CD14-positive monocyte (primary cell): Measurements from ENCODE around the gene SUGCT. TPM values are rescaled to one million over a fixed set of nuclear protein-coding genes. Genes with fewer than 3 reads are reported as not detected.

Experiments
- DNase-seq, 3 donors: peaks; one replicate each; pipeline ENCODE4 v3.0.0-alpha.2; 2011 to 2022
- H2AFZ ChIP-seq: 2 replicates; pipeline ENCODE4 v1.6.0; 2012; ENCODE audit warnings: mild to moderate bottlenecking, low read depth, low read length, inconsistent platforms; ENCODE audit not compliant: insufficient read depth, poor library complexity, severe bottlenecking
- H3K27ac ChIP-seq, 2 donors: 1 replicate in 1 of 2; 2 replicates in 1 of 2; pipeline ENCODE4 v1.5.1; 2012 to 2013; ENCODE audit warnings: low read length in 2 of 2, control low read depth in 1 of 2, inconsistent platforms in 1 of 2, low read depth in 1 of 2, mild to moderate bottlenecking in 1 of 2
- H3K27me3 ChIP-seq, 2 donors: one replicate each; pipeline versions ENCODE4 v1.6.0 to v1.6.1; 2011 to 2013; ENCODE audit warnings: low read length in 2 of 2; ENCODE audit not compliant: control insufficient read depth in 2 of 2, insufficient read depth in 2 of 2
- H3K36me3 ChIP-seq, 2 donors: replicated peaks in 1 of 2; 1 replicate in 1 of 2; 2 replicates in 1 of 2; pipeline versions ENCODE4 v1.5.1 to v1.6.1; 2012 to 2013; ENCODE audit warnings: low read length in 2 of 2, control low read depth in 1 of 2, inconsistent platforms in 1 of 2, mild to moderate bottlenecking in 1 of 2; ENCODE audit not compliant: insufficient read depth in 2 of 2, control insufficient read depth in 1 of 2
- H3K4me1 ChIP-seq, 2 donors: 1 replicate in 1 of 2; 2 replicates in 1 of 2; pipeline versions ENCODE4 v1.5.1 to v1.6.1; 2012 to 2013; ENCODE audit warnings: low read length in 2 of 2, control low read depth in 1 of 2, inconsistent platforms in 1 of 2, mild to moderate bottlenecking in 1 of 2, moderate library complexity in 1 of 2; ENCODE audit not compliant: insufficient read depth in 2 of 2, control insufficient read depth in 1 of 2
- H3K4me2 ChIP-seq: replicated peaks from 2 replicates; pipeline ENCODE3; 2012; ENCODE audit warnings: low read length, moderate library complexity, mild to moderate bottlenecking; ENCODE audit not compliant: poor library complexity, severe bottlenecking; ENCODE audit errors: extremely low read depth
- H3K4me3 ChIP-seq, 3 experiments: fragments of 200-600 bp in 1 of 3; sonication (generic) in 1 of 3; replicated peaks in 1 of 3; 1 replicate in 2 of 3; 2 replicates in 1 of 3; pipeline ENCODE4 v1.5.1; 2011 to 2013; ENCODE audit warnings: low read length in 3 of 3, mild to moderate bottlenecking in 3 of 3, control low read depth in 2 of 3, low read depth in 2 of 3, inconsistent platforms in 1 of 3, moderate library complexity in 1 of 3
- H3K79me2 ChIP-seq: 2 replicates; pipeline ENCODE4 v1.6.0; 2012; ENCODE audit warnings: mild to moderate bottlenecking, control low read depth, inconsistent platforms, low read length, moderate library complexity; ENCODE audit not compliant: insufficient read depth
- H3K9ac ChIP-seq: 2 replicates; pipeline ENCODE4 v1.6.0; 2017; ENCODE audit warnings: low read length, mild to moderate bottlenecking; ENCODE audit not compliant: insufficient read depth, poor library complexity, severe bottlenecking
- H3K9me3 ChIP-seq, 2 donors: replicated peaks in 1 of 2; 1 replicate in 1 of 2; 2 replicates in 1 of 2; pipeline versions ENCODE4 v1.5.1 to v1.6.1; 2012 to 2013; ENCODE audit warnings: low read length in 2 of 2, control low read depth in 1 of 2; ENCODE audit not compliant: control insufficient read depth in 1 of 2, insufficient read depth in 1 of 2
- H4K20me1 ChIP-seq: 2 replicates; pipeline ENCODE4 v1.6.0; 2012; ENCODE audit warnings: mild to moderate bottlenecking, low read length, control low read depth, moderate library complexity; ENCODE audit not compliant: insufficient read depth
- H3K27ac Mint-ChIP-seq, 7 donors: one replicate each; pipeline ENCODE4 v1.8.0; 2020; ENCODE audit warnings: mild to moderate bottlenecking in 7 of 7, mixed read lengths in 7 of 7, moderate library complexity in 6 of 7, inconsistent platforms in 2 of 7
- H3K27me3 Mint-ChIP-seq, 3 donors: one replicate each; pipeline ENCODE4 v1.8.0; 2021 to 2022; ENCODE audit warnings: low read depth in 3 of 3, mild to moderate bottlenecking in 3 of 3, mixed read lengths in 3 of 3, moderate library complexity in 3 of 3, inconsistent platforms in 1 of 3
- H3K36me3 Mint-ChIP-seq, 2 donors: one replicate each; pipeline ENCODE4 v1.8.0; 2020; ENCODE audit warnings: mixed read lengths in 2 of 2, inconsistent platforms in 1 of 2, mild to moderate bottlenecking in 1 of 2
- H3K4me1 Mint-ChIP-seq: one replicate; pipeline ENCODE4 v1.8.0; 2020; ENCODE audit warnings: mild to moderate bottlenecking, mixed read lengths
- H3K4me3 Mint-ChIP-seq, 2 donors: one replicate each; pipeline ENCODE4 v1.8.0; 2020; ENCODE audit warnings: mild to moderate bottlenecking in 2 of 2, mixed read lengths in 2 of 2, moderate library complexity in 1 of 2
- H3K9me3 Mint-ChIP-seq, 7 donors: one replicate each; pipeline ENCODE4 v1.8.0; 2020 to 2022; ENCODE audit warnings: mixed read lengths in 7 of 7, mild to moderate bottlenecking in 6 of 7, moderate library complexity in 6 of 7, inconsistent platforms in 2 of 7
- WGBS: methylation state at CpG from one replicate; pipeline ENCODE4 v1.1.5; 2013; ENCODE audit warnings: missing lambda C conversion rate; ENCODE audit not compliant: insufficient coverage; 5-methylcytosine and 5-hydroxymethylcytosine counted together
- intact Hi-C, 2 donors: fragments of 100-400 bp; cut with micrococcal nuclease; formaldehyde crosslinking; loops; one replicate each; pipeline versions ENCODE4 v1.15.0 to v1.15.1; 2023
- polyA plus RNA-seq, 3 donors: library from polyadenylated mRNA; depleted of rRNA in 1 of 3; unstranded in 2 of 3; stranded (reverse) in 1 of 3; fragments of 300-500 nt in 2 of 3; fragments of >200 nt in 1 of 3; fragmentation: Illumina TruSeq in 2 of 3; gene quantifications; 1 replicate in 2 of 3; 2 replicates in 1 of 3; pipeline ENCODE4 v1.2.3, GENCODE V29; 2012 to 2021
- TF ChIP-seq, protein P1 (sequence below): fragments of 200-600 bp; IDR thresholded peaks from one replicate; pipeline ENCODE4 v1.8.0; 2022; ENCODE audit warnings: antibody characterized with exemption, mild to moderate bottlenecking

SUGCT gene
- polyA plus RNA-seq, 3 donors, result not detected

- intact Hi-C loops, result no loop called here
- Histone ChIP-seq H3K9ac (no peak overlapping the region), H3K4me3 (no peak overlapping the region), H3K4me1 (no peaks in the 10 kb centered on the region), H3K79me2 (no peaks in the 10 kb centered on the region), H3K9me3 (no peaks in the 10 kb centered on the region), H2AFZ (no peak overlapping the region), H3K27ac (no peak overlapping the region), H4K20me1 (no peaks in the 10 kb centered on the region), H3K27me3 (no peaks in the 10 kb centered on the region), H3K36me3 (no peaks in the 10 kb centered on the region), H3K4me2 (no peak overlapping the region)
- Mint-ChIP-seq H3K9me3 (peaks cover 0 to 3% (median 2%) of the 10 kb centered on the region in 7 donors), H3K27me3 (peaks cover 0 to 4% (median 0%) of the 10 kb centered on the region in 3 donors), H3K27ac (peak overlapping the region in 1 of 7 donors; percentile 0), H3K4me1 (no peaks in the 10 kb centered on the region), H3K36me3 (no peaks in the 10 kb centered on the region), H3K4me3 (no peak overlapping the region)
- WGBS, result 96% methylated on average over 4 of the region's 9 CpGs
- TF ChIP-seq, protein P1, sequence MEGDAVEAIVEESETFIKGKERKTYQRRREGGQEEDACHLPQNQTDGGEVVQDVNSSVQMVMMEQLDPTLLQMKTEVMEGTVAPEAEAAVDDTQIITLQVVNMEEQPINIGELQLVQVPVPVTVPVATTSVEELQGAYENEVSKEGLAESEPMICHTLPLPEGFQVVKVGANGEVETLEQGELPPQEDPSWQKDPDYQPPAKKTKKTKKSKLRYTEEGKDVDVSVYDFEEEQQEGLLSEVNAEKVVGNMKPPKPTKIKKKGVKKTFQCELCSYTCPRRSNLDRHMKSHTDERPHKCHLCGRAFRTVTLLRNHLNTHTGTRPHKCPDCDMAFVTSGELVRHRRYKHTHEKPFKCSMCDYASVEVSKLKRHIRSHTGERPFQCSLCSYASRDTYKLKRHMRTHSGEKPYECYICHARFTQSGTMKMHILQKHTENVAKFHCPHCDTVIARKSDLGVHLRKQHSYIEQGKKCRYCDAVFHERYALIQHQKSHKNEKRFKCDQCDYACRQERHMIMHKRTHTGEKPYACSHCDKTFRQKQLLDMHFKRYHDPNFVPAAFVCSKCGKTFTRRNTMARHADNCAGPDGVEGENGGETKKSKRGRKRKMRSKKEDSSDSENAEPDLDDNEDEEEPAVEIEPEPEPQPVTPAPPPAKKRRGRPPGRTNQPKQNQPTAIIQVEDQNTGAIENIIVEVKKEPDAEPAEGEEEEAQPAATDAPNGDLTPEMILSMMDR, result no peak
- no peak for DNase-seq
These were observed 591.8 kb downstream of the SUGCT start for GRCh38 chr7:40726559-40726958.

DNA sequence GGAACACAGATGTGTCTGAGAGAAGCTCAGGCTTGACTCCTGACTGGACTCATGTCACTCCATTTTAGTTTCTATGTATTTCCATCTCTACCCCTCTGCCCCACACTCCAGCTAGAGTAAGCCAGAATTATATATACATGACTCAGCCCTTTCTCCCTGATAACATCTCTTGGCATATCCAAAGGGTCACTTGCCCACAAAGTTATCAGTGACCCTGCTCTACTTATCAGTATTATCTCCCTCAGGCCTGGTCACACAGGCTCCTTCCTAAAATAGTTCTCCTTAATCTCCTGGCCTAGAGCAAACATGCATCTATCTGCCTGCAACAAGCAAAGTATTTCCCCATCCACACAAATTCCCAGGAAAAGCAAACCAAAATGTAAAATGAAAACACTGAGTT, 598.3 kb downstream of the SUGCT start:
- H3K9me3 ChIP-seq, result no peaks in the 10 kb centered on the region
- no peak overlapping the region for H3K9ac ChIP-seq
- no peak for DNase-seq
- H3K36me3 ChIP-seq, result no peaks in the 10 kb centered on the region
- H3K27ac Mint-ChIP-seq, result no peak overlapping the region
- H3K4me1 ChIP-seq, result no peaks in the 10 kb centered on the region
- peaks cover 6% of the 10 kb centered on the region for H3K4me1 Mint-ChIP-seq
- no peak overlapping the region for H2AFZ ChIP-seq
- no peaks in the 10 kb centered on the region for H3K79me2 ChIP-seq
- H3K4me3 Mint-ChIP-seq, result no peak overlapping the region
- H3K27me3 Mint-ChIP-seq, result peaks cover 0 to 2% (median 2%) of the 10 kb centered on the region in 3 donors
- H3K4me2 ChIP-seq, result no peak overlapping the region
- H3K36me3 Mint-ChIP-seq, result no peaks in the 10 kb centered on the region
- intact Hi-C loops, result no loop called here
- H3K27ac ChIP-seq, result no peak overlapping the region
- TF ChIP-seq, protein P1, result no peak
- no peaks in the 10 kb centered on the region for H4K20me1 ChIP-seq
- H3K9me3 Mint-ChIP-seq, result peaks cover 0 to 9% (median 3%) of the 10 kb centered on the region in 7 donors
- H3K27me3 ChIP-seq, result no peaks in the 10 kb centered on the region
- no peak overlapping the region for H3K4me3 ChIP-seq
